GM12891 (cell line): Measurements from ENCODE around the gene NPIPA5. TPM values are rescaled to one million over a fixed set of nuclear protein-coding genes. Genes with fewer than 3 reads are reported as not detected.
"Not testable (repeated sequence)": the region's sequence is repeated elsewhere in the genome, so short reads cannot be mapped to it uniquely, and the experiment has no call there.

ENCODE experiments used
- DNase-seq: peaks from one replicate; pipeline ENCODE4 v3.0.0; 2011; ENCODE audit warnings: low spot score; ENCODE audit not compliant: insufficient read length
- FAIRE-seq: peaks from 2 replicates; lab custom pipeline; 2011; peaks lifted over from hg19 to GRCh38; lab: Jason Lieb, UNC
- PAX5 ChIP-seq: IDR thresholded peaks from 2 replicates; pipeline ENCODE4 v1.6.1; 2011; ENCODE audit warnings: low read length, moderate library complexity, mild to moderate bottlenecking; ENCODE audit not compliant: insufficient read depth, severe bottlenecking
- POLR2A ChIP-seq: IDR thresholded peaks from 2 replicates; pipeline ENCODE4 v1.6.1; 2011; ENCODE audit warnings: low read depth, low read length, control low read depth
- POLR2AphosphoS5 ChIP-seq: IDR thresholded peaks from 2 replicates; pipeline ENCODE4 v1.6.1; 2011; ENCODE audit warnings: low read depth, low read length, control low read depth
- POU2F2 ChIP-seq: IDR thresholded peaks from 2 replicates; pipeline ENCODE4 v1.6.1; 2011; ENCODE audit warnings: low read depth, mild to moderate bottlenecking, control low read depth, low read length, moderate library complexity
- SPI1 ChIP-seq: IDR thresholded peaks from 2 replicates; pipeline ENCODE4 v1.6.1; 2011; ENCODE audit warnings: low read depth, low read length, control low read depth
- TAF1 ChIP-seq: IDR thresholded peaks from 2 replicates; pipeline ENCODE4 v1.6.1; 2011; ENCODE audit warnings: low read depth, low read length, control low read depth
- polyA plus RNA-seq: library from polyadenylated mRNA; unstranded; fragments of >200 nt; gene quantifications from one replicate; pipeline ENCODE4 v1.2.1, GENCODE V29; 2012; ENCODE audit warnings: low read depth, missing spikeins, inconsistent platforms; ENCODE audit not compliant: missing spikeins

NPIPA5 gene
- 6.2 TPM for polyA plus RNA-seq

- not testable (repeated sequence) for FAIRE-seq, DNase-seq
Measured at GRCh38 chr16:15378194-15378593, at the start of gene NPIPA5. Gene NPIPA5, minus strand, starts transcription at chr16:15378294. Its CDS starts 0 bp downstream, at chr16:15378294.

- peak; percentile 25 for DNase-seq
- peak; percentile 33 for FAIRE-seq
- TF ChIP-seq POU2F2 (no peak), TAF1 (no peak), POLR2AphosphoS5 (no peak), PAX5 (no peak), POLR2A (no peak), SPI1 (no peak)
Measured at GRCh38 chr16:15427648-15428239, 49.6 kb upstream of the NPIPA5 start.

GRCh38 chr16:15426796-15427195, 48.7 kb upstream of the NPIPA5 start:
- FAIRE-seq (no peak), DNase-seq (no peak)
- TF ChIP-seq POLR2A (no peak), POLR2AphosphoS5 (no peak), TAF1 (no peak), POU2F2 (no peak), SPI1 (no peak), PAX5 (no peak)

GRCh38 chr16:15425861-15426260, 47.8 kb upstream of the NPIPA5 start:
- TF ChIP-seq POLR2AphosphoS5 (no peak), TAF1 (no peak), POLR2A (no peak), PAX5 (no peak), SPI1 (no peak), POU2F2 (no peak)
- no peak for DNase-seq
- FAIRE-seq: no peak

- TF ChIP-seq TAF1 (no peak), PAX5 (no peak), SPI1 (no peak), POU2F2 (no peak), POLR2AphosphoS5 (no peak), POLR2A (no peak)
- FAIRE-seq: no peak
- DNase-seq: no peak
Measured at GRCh38 chr16:15422222-15422621, 44.1 kb upstream of the NPIPA5 start.

- not testable (repeated sequence) for FAIRE-seq, DNase-seq
Measured at GRCh38 chr16:15421696-15422095, 43.6 kb upstream of the NPIPA5 start.

GRCh38 chr16:15418206-15418605, 40.1 kb upstream of the NPIPA5 start:
- DNase-seq: no peak
- TF ChIP-seq TAF1 (no peak), PAX5 (no peak), POLR2AphosphoS5 (no peak), SPI1 (no peak), POU2F2 (no peak), POLR2A (no peak)
- FAIRE-seq: no peak

- FAIRE-seq: no peak
- no peak for DNase-seq
- TF ChIP-seq POU2F2 (no peak), SPI1 (no peak), PAX5 (no peak), POLR2A (no peak), TAF1 (no peak), POLR2AphosphoS5 (no peak)
Measured at GRCh38 chr16:15417197-15417596, 39.1 kb upstream of the NPIPA5 start.

- TF ChIP-seq SPI1 (no peak), TAF1 (no peak), PAX5 (no peak), POLR2AphosphoS5 (no peak), POU2F2 (no peak), POLR2A (no peak)
- FAIRE-seq: no peak
- DNase-seq: no peak
Measured at GRCh38 chr16:15415511-15415985, 37.5 kb upstream of the NPIPA5 start.

GRCh38 chr16:15409476-15409875, 31.4 kb upstream of the NPIPA5 start:
- not testable (repeated sequence) for FAIRE-seq, DNase-seq

GRCh38 chr16:15407756-15408155, 29.7 kb upstream of the NPIPA5 start:
- not testable (repeated sequence) for FAIRE-seq

More at GRCh38 chr16:15407756-15408155, 29.7 kb upstream of the NPIPA5 start:
- not testable (repeated sequence) for DNase-seq
